MM.1S (cell line): Measurements from ENCODE around the gene MFSD6.

ENCODE experiments used
- EZH2phosphoT487 ChIP-seq: fragments of 300-600 bp; sonication (generic); IDR thresholded peaks from 2 replicates; pipeline ENCODE4 v1.6.1; 2018; ENCODE audit warnings: antibody characterized with exemption, low read length
- TF ChIP-seq, protein P1 (sequence below): fragments of 300-600 bp; sonication (generic); IDR thresholded peaks from 2 replicates; pipeline ENCODE4 v1.5.1; 2016; ENCODE audit warnings: antibody characterized with exemption, low read length, mixed read lengths

DNA sequence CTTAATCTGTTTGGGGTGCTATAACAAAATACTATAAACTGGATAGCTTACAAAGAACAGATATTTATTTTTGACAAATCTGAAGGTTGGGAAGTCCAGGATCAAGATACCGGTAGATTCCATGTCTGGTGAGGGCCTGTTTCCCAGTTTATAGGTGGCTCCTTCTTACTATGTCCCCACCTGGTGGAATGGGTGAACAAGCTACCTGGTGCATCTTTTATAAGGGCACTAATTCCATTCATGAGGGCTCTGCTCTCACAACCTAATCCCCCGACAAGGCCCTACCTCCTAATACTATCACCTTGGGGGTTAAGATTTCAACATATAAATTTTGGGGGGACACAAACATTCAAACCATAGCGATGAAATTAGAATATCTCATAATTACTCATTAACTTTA lies 142.0 kb downstream of the MFSD6 start:
- TF ChIP-seq, protein P1, sequence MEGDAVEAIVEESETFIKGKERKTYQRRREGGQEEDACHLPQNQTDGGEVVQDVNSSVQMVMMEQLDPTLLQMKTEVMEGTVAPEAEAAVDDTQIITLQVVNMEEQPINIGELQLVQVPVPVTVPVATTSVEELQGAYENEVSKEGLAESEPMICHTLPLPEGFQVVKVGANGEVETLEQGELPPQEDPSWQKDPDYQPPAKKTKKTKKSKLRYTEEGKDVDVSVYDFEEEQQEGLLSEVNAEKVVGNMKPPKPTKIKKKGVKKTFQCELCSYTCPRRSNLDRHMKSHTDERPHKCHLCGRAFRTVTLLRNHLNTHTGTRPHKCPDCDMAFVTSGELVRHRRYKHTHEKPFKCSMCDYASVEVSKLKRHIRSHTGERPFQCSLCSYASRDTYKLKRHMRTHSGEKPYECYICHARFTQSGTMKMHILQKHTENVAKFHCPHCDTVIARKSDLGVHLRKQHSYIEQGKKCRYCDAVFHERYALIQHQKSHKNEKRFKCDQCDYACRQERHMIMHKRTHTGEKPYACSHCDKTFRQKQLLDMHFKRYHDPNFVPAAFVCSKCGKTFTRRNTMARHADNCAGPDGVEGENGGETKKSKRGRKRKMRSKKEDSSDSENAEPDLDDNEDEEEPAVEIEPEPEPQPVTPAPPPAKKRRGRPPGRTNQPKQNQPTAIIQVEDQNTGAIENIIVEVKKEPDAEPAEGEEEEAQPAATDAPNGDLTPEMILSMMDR, result no peak
- no peak for TF ChIP-seq EZH2phosphoT487
